ACHN (cell line): ENCODE data around the gene RRH.

Source experiments
- DNase-seq: peaks from one replicate; pipeline ENCODE4 v3.0.0-alpha.2; 2015
- in situ Hi-C: cut with HindIII; loops from 2 replicates; pipeline ENCODE4 v1.10.0; 2017; ENCODE audit warnings: low sequenced_read_pairs, low pct_ligation_motif_present, low pct_unique_long_range_greater_than_20kb

Gene RRH

GRCh38 chr4:109877400-109877799 lies 49.6 kb downstream of the RRH start:
- DNase-seq: no peak
- in situ Hi-C loops: no loop called here

- in situ Hi-C loops: no loop called here
- DNase-seq: no peak
These were observed 50.6 kb downstream of the RRH start for GRCh38 chr4:109878355-109878754.

GRCh38 chr4:109879081-109879480 lies 51.3 kb downstream of the RRH start:
- no peak for DNase-seq
- in situ Hi-C loops: no loop called here

- DNase-seq: no peak
- in situ Hi-C loops: no loop called here
These were observed 52.0 kb downstream of the RRH start for GRCh38 chr4:109879636-109880314.

- in situ Hi-C loops: no loop called here
- no peak for DNase-seq
These were observed 58.5 kb downstream of the RRH start for GRCh38 chr4:109886303-109886702.

GRCh38 chr4:109887071-109887470 lies 59.3 kb downstream of the RRH start:
- DNase-seq: no peak
- in situ Hi-C loops: no loop called here

GRCh38 chr4:109890076-109890475 lies 62.3 kb downstream of the RRH start:
- in situ Hi-C loops: no loop called here
- no peak for DNase-seq
